MM.1S (cell line): ENCODE measurements around the gene TMEM161A.

ENCODE experiments used
- CTCF ChIP-seq: fragments of 300-600 bp; sonication (generic); IDR thresholded peaks from 2 replicates; pipeline ENCODE4 v1.5.1; 2016; ENCODE audit warnings: antibody characterized with exemption, low read length, mixed read lengths
- EZH2 ChIP-seq: fragments of 300-600 bp; sonication (generic); optimal IDR thresholded peaks from 2 replicates; pipeline ENCODE3; 2017; ENCODE audit warnings: low read depth, mild to moderate bottlenecking, antibody characterized with exemption, low read length, mixed read lengths

- TF ChIP-seq CTCF: no peak
- no peak for TF ChIP-seq EZH2
These were observed 35.1 kb downstream of the TMEM161A start for GRCh38 chr19:19103167-19103566.
